Lower lobe of right lung (tissue), 2 donors: Measurements from ENCODE around the gene POLDIP2. TPM values are rescaled to one million over a fixed set of nuclear protein-coding genes. Genes with fewer than 3 reads are reported as not detected.

Source experiments
- ATAC-seq, 2 donors: fragments of 200-7000 bp; cut with Tn5 transposase; one replicate each; pipeline ENCODE4 v1.9.1; 2020 to 2022; ENCODE audit warnings: mild to moderate bottlenecking in 2 of 2, moderate library complexity in 2 of 2
- DNase-seq: peaks from one replicate; pipeline ENCODE4 v3.0.0-alpha.2; 2020
- H3K27ac ChIP-seq: fragments of 200-600 bp; one replicate; pipeline ENCODE4 v1.8.0; 2022
- H3K27me3 ChIP-seq: fragments of 200-600 bp; one replicate; pipeline ENCODE4 v1.8.0; 2022; ENCODE audit warnings: low read depth
- H3K36me3 ChIP-seq: fragments of 200-600 bp; one replicate; pipeline ENCODE4 v1.8.0; 2022; ENCODE audit warnings: mild to moderate bottlenecking
- H3K4me1 ChIP-seq: fragments of 200-600 bp; one replicate; pipeline ENCODE4 v1.8.0; 2022
- H3K4me3 ChIP-seq: fragments of 200-600 bp; one replicate; pipeline ENCODE4 v1.8.0; 2022; ENCODE audit warnings: mild to moderate bottlenecking
- H3K9me3 ChIP-seq: fragments of 200-600 bp; one replicate; pipeline ENCODE4 v1.8.0; 2022
- intact Hi-C: fragments of 100-400 bp; cut with DNase I; formaldehyde crosslinking; loops from one replicate; pipeline ENCODE4 v1.11.0; 2022
- total RNA-seq: library from RNA; stranded (reverse); fragmentation: NEBNext Ultra II Directional; extraction: Animal tissue kit (Norgen Biotek cat#: 25700); gene quantifications from one replicate; pipeline ENCODE4 v1.2.1, GENCODE V29; 2021
- TF ChIP-seq, protein P1 (sequence below): fragments of 200-600 bp; IDR thresholded peaks from one replicate; pipeline ENCODE4 v1.8.0; 2022; ENCODE audit warnings: antibody characterized with exemption, mild to moderate bottlenecking
- donor health status: DM: no; HTN: yes; CAD: no; lungs with severe emphysema.

POLDIP2 gene
- total RNA-seq, 1 donor from 2014 or later, result 54.7 TPM

DNA sequence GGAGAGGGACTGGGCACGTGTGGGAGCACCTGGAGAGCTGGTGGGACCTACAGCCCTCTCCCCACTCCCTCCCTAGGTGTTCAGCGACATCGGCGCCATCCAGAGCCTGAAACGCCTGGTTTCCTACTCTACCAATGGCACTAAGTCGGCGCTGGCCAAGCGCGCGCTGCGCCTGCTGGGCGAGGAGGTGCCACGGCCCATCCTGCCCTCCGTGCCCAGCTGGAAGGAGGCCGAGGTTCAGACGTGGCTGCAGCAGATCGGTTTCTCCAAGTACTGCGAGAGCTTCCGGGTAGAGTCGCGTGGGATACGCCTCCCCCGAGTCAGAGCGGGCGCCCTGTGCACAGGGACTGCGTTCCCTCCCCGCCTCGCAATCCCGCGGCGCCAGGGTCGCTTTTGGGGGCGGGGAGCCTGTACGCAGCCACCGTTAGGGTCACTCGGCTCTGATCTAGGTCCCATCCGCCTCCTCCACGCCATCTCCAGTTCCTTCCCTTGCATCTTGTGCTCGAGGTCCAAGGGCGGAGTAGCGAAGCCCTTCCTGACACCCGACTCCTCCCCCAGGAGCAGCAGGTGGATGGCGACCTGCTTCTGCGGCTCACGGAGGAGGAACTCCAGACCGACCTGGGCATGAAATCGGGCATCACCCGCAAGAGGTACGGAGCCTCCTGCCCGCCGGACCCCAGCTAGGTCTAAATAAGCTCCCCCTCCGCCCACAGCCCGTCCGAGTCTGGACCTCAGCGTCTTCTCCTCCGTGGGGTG lies 27.1 kb upstream of the POLDIP2 start:
- ATAC-seq, result peak; percentile 91 to 93
- H3K9me3 ChIP-seq, result no peaks in the 10 kb centered on the region
- H3K4me3 ChIP-seq, result peak overlapping the region; percentile 65
- intact Hi-C loops, result no loop called here
- TF ChIP-seq, protein P1, sequence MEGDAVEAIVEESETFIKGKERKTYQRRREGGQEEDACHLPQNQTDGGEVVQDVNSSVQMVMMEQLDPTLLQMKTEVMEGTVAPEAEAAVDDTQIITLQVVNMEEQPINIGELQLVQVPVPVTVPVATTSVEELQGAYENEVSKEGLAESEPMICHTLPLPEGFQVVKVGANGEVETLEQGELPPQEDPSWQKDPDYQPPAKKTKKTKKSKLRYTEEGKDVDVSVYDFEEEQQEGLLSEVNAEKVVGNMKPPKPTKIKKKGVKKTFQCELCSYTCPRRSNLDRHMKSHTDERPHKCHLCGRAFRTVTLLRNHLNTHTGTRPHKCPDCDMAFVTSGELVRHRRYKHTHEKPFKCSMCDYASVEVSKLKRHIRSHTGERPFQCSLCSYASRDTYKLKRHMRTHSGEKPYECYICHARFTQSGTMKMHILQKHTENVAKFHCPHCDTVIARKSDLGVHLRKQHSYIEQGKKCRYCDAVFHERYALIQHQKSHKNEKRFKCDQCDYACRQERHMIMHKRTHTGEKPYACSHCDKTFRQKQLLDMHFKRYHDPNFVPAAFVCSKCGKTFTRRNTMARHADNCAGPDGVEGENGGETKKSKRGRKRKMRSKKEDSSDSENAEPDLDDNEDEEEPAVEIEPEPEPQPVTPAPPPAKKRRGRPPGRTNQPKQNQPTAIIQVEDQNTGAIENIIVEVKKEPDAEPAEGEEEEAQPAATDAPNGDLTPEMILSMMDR, result no peak
- peak overlapping the region; percentile 66 for H3K27ac ChIP-seq
- peak; percentile 88 for DNase-seq
- H3K27me3 ChIP-seq, result no peaks in the 10 kb centered on the region
- peaks cover 28% of the 10 kb centered on the region for H3K36me3 ChIP-seq
- H3K4me1 ChIP-seq, result peaks cover 32% of the 10 kb centered on the region

GRCh38 chr17:28381141-28381825 lies 24.0 kb upstream of the POLDIP2 start:
- peak overlapping the region; percentile 25 for H3K4me3 ChIP-seq
- intact Hi-C loops, result no loop called here
- TF ChIP-seq, protein P1, result peak; percentile 23
- no peaks in the 10 kb centered on the region for H3K36me3 ChIP-seq
- no peaks in the 10 kb centered on the region for H3K27me3 ChIP-seq
- peak overlapping the region; percentile 44 for H3K27ac ChIP-seq
- H3K4me1 ChIP-seq, result peaks cover 32% of the 10 kb centered on the region
- ATAC-seq (peak; percentile 45 to 46), DNase-seq (peak; percentile 76)
- H3K9me3 ChIP-seq, result no peaks in the 10 kb centered on the region

DNA sequence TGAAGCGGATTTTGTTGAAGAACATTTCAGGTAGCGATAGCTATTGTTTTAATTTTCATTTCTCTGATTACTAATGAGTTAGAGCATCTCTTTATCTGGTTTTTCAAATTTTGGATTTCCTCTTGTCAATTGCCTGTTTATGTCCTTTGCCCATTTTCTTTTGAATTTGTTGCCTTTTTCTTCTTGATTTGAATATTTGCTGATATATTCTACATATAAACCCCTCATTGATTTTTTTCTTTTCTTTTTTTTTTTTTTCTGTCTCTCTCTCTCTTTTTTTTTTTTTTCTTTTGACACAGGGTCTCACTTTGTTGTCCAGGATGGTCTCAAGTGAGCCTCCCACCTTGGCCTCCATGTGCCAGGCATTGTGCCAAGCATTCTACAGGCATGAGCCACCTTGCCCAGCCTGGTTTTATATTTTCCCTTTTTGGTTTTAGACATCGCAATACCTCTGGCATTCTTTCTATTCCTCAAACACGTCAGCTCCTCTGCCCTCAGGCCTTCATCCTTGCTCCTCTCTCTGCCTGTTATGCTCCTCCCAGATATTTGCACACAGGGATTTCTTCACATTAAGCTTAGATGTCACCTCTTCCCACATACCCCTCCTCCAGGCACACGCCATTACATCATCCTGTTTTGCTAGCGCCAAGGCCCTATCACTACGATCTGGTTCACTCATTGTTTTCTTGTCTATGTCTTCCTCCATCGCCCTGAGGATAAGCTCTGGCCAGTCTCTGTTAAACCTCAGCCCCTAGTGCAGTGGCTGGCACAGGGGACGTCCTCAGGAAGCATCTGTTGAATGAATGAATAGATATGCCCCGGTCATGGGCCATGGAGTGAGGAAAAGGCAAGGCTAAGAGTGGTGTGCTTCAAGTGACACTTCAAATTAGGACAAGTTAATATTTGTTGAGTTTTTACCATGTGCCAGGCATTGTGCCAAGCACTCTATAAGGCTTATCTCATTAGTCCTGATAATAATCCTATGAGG lies 22.8 kb upstream of the POLDIP2 start:
- TF ChIP-seq, protein P1, result no peak
- ATAC-seq, result peak; percentile 29 to 65
- intact Hi-C loops, result no loop called here
- H3K27me3 ChIP-seq, result no peaks in the 10 kb centered on the region
- H3K4me1 ChIP-seq, result peaks cover 25% of the 10 kb centered on the region
- H3K4me3 ChIP-seq, result no peak overlapping the region
- peak overlapping the region; percentile 44 for H3K27ac ChIP-seq
- no peaks in the 10 kb centered on the region for H3K36me3 ChIP-seq
- no peak for DNase-seq
- no peaks in the 10 kb centered on the region for H3K9me3 ChIP-seq

DNA sequence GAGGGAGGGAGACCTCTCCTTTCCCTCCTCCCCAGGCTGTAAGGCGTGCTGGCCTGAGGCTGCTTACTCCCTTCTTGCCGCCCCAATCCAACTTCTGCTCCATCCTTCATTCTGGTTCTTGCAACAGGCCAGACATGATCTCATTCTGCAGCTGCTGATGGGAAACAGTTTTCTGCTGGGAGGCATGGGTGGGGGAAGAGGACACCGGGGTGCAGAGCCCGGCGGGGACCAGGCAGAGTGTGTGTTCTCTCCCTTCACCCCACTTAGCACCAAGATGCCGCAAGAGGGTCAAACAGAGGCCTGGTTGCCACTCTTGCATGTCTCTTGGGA lies 15.6 kb upstream of the POLDIP2 start:
- peaks cover 36% of the 10 kb centered on the region for H3K4me1 ChIP-seq
- intact Hi-C loops, result no loop called here
- H3K36me3 ChIP-seq, result no peaks in the 10 kb centered on the region
- no peaks in the 10 kb centered on the region for H3K9me3 ChIP-seq
- H3K27me3 ChIP-seq, result peaks cover 4% of the 10 kb centered on the region
- TF ChIP-seq, protein P1, result no peak
- peak overlapping the region; percentile 52 for H3K4me3 ChIP-seq
- ATAC-seq, result no peak
- DNase-seq, result no peak
- H3K27ac ChIP-seq, result no peak overlapping the region

GRCh38 chr17:28372203-28372944 lies 15.0 kb upstream of the POLDIP2 start:
- peak; percentile 23 to 24 for ATAC-seq
- Histone ChIP-seq H3K9me3 (no peaks in the 10 kb centered on the region), H3K4me3 (peak overlapping the region; percentile 52), H3K27me3 (peaks cover 4% of the 10 kb centered on the region), H3K36me3 (no peaks in the 10 kb centered on the region), H3K4me1 (peaks cover 36% of the 10 kb centered on the region), H3K27ac (peak overlapping the region; percentile 50)
- intact Hi-C loops, result no loop called here
- no peak for DNase-seq
- TF ChIP-seq, protein P1, result no peak
